Epidermal melanocyte (primary cell): ENCODE measurements around the gene DHX36.

Source experiments
- DNase-seq: peaks from one replicate; pipeline ENCODE4 v3.0.0; 2011; ENCODE audit warnings: low spot score; ENCODE audit not compliant: insufficient read length

Gene DHX36, protein sequence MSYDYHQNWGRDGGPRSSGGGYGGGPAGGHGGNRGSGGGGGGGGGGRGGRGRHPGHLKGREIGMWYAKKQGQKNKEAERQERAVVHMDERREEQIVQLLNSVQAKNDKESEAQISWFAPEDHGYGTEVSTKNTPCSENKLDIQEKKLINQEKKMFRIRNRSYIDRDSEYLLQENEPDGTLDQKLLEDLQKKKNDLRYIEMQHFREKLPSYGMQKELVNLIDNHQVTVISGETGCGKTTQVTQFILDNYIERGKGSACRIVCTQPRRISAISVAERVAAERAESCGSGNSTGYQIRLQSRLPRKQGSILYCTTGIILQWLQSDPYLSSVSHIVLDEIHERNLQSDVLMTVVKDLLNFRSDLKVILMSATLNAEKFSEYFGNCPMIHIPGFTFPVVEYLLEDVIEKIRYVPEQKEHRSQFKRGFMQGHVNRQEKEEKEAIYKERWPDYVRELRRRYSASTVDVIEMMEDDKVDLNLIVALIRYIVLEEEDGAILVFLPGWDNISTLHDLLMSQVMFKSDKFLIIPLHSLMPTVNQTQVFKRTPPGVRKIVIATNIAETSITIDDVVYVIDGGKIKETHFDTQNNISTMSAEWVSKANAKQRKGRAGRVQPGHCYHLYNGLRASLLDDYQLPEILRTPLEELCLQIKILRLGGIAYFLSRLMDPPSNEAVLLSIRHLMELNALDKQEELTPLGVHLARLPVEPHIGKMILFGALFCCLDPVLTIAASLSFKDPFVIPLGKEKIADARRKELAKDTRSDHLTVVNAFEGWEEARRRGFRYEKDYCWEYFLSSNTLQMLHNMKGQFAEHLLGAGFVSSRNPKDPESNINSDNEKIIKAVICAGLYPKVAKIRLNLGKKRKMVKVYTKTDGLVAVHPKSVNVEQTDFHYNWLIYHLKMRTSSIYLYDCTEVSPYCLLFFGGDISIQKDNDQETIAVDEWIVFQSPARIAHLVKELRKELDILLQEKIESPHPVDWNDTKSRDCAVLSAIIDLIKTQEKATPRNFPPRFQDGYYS

GRCh38 chr3:154323891-154324738, at the start of gene DHX36:
TSS of gene DHX36 (minus strand) at chr3:154324487. CDS start at chr3:154324416, 71 bp downstream.
- DNase-seq, result peak; percentile 69

GRCh38 chr3:154367221-154367620, 42.9 kb upstream of the DHX36 start:
- no peak for DNase-seq

DNA sequence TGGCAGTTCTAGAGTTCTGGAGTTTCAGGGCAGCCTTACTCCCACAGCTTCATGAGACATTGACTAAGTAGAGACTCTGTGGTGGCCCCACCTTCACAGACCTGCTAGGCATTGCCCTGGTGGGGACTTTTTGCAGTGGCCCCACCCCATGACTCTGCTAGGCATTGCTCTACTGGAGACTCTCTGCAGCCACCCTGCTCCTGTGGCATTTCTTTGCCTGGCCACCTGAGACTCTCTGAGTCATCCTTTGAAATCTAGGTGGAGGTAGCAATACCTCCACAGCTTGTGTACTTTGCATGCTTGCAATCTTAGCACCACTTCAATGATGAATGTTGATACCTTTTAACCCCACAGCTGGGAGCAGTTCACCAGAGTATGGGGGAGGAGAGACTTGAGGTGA, 40.6 kb upstream of the DHX36 start:
- DNase-seq, result no peak

- DNase-seq, result no peak
Observed at GRCh38 chr3:154361099-154361498, 36.8 kb upstream of the DHX36 start.

DNA sequence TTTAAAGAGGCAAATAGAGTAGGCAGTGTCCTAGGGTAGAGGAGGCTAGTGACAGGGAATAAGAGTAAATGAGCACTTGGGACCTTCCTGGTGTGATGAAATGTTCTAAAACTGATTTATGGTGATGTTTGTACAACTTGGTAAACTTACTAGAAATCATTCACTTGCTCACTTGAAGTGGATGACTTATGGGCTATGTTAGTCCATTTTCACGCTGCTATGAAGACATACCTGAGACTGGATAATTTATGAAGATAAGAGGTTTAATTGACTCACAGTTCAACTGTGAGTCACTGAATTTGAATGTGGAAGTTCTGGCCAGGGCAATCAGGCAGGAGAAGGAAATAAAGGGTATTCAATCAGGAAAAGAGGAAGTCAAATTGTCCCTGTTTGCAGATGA, 31.7 kb upstream of the DHX36 start:
- DNase-seq, result no peak

DNA sequence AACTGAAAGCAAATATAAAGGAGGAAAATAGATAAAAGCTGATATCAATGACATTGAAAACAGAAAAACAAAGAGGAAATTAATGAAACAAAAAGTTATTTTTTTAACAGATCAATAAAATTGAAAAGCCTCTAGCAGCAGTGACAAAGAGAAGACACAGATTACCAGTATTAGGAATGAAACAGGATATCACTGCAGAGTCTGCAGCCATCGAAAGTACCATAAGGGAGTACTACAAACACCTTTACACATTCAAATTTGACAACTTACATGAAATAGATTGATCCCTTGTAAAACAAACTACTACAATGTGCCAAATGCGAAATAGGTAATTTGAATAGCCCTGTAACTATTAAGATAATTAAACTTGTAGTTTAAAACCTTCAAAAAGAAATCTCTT, 24.9 kb upstream of the DHX36 start:
- no peak for DNase-seq

- no peak for DNase-seq
Observed at GRCh38 chr3:154345422-154346122, 21.3 kb upstream of the DHX36 start.

GRCh38 chr3:154338570-154338969, 14.3 kb upstream of the DHX36 start:
- DNase-seq, result no peak

DNA sequence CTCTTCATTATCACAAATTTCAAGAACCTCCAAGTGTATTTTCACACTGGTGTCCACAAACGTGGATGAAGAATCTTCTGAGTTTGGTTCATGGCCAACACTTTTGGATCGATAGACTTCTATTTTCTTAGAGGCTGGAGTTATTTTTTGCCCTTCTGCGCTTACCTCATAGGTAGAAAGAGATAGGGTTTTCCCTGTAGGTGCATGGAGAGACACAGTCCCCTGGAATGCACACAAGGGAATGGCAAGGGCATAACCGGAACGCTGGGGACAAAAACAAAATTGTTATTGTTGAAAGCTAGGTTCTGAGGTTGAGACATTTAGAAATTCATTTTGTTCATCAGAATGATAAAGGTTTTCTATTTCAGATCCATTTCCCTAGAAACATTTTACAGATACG, 13.7 kb upstream of the DHX36 start:
- DNase-seq, result no peak

- DNase-seq, result no peak
Observed at GRCh38 chr3:154334973-154335420, 10.7 kb upstream of the DHX36 start.

DNA sequence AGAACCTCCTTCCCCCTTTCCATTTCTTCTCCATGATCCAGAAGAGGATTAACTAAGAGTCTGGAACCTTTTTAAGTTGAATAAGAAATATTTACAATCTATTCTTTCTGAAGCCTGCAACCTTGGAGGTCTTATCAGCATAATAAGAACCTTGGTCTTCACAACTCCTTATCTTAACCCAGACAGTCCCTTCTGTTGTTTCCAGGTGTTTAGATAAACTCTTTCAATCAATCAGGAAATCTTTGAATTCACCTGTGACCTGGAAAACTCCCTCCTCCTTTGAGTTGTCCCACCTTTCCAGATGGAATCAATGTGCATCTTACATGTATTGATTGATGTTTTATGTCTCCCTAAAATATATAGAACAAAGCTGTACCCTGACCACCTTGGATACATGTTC, 3.6 kb upstream of the DHX36 start:
- DNase-seq, result no peak

DNA sequence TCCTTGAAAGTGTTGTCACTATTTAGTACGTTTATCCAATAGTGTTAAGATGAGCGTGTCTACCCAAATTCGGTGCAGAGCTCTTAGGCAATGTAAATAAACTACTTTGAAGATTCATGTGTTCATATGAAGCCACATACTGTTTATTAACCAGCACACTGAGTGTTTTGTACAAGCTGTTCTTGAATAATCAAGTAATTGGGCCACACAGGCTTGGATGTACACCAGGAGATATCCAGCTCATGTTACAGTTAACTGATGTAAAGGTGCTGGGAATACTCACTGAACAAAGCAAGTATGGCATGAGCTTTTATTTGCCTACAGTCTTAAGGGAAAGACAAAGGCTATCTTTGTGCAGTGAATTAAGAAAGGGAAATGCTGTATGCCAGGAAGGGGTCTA, 632 bp upstream of the DHX36 start:
- DNase-seq, result peak; percentile 14

DNA sequence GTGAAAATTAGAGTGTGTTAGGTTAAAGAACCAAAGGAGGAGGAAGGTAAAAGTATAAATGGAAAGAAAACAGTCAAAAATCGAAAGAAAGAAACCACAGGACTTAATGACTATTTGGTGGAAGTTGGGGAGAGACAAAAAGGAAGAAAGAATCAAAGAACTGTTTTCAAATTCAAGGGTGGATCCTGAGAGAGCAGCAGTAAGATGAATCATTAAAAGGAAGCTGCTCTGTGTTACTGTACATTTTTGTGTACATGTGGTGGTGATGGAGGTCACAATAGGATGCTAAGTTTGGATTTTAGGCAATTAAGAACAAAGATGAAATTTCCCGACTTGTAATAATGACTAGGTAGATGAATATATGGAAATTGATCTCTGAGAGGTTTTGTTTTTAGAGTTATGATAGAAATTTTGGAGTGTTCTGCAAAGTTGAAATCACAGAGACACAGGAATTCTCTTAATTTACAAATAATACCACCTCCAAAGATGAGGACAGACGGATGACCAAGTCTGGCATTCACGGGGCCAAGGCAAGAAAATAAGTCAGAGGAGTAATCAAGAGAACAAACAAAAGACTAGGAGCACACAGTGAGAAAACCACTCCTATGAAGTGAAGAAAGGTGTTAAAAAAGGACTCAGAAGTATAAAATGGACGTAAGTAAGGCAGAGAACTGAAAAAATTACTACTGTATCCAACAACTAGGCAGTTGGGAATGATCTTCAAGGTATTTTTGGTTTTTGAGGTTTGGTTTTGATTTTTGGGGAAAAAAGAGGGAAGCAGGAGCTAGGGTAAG, 7.1 kb downstream of the DHX36 start:
- DNase-seq, result no peak

DNA sequence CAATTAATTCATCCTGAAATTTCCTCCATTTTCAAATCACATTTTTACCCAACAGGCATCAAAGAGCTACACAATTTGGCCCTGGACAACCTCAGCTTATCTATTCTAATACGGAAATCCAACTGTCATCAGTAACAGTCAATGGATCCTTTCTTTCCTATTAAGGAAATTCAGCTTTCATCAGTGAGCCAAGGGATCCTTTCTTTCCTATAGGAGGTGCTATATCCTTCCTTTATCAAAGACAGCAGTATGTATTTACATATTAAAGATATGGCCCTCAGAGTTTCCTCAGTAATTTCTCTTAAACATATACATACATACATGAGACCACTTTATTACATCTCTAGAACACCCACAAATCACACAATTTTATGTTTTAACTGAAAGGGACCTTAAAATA, 10.1 kb downstream of the DHX36 start:
- no peak for DNase-seq

DNA sequence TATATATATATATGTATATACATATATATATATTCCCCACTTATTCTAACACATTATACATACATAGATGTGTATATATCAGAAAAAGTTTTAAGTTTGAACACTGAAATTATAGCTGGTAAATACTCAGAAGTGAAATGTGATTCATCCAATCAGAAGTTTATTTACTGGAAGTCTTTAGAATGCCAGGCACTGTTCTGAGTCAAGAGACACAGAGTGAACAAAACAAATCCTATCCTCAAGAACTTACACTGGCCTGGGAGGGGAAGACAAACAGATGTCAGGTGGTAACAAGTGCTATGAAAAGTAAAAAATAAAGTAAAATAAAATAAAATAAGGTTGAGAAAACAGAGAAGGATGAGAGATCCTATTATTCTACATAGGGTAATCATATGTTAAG, 13.4 kb downstream of the DHX36 start:
- DNase-seq, result no peak

GRCh38 chr3:154307363-154307762, 16.9 kb downstream of the DHX36 start:
- DNase-seq, result no peak

- no peak for DNase-seq
Observed at GRCh38 chr3:154304936-154305335, 19.4 kb downstream of the DHX36 start.

DNA sequence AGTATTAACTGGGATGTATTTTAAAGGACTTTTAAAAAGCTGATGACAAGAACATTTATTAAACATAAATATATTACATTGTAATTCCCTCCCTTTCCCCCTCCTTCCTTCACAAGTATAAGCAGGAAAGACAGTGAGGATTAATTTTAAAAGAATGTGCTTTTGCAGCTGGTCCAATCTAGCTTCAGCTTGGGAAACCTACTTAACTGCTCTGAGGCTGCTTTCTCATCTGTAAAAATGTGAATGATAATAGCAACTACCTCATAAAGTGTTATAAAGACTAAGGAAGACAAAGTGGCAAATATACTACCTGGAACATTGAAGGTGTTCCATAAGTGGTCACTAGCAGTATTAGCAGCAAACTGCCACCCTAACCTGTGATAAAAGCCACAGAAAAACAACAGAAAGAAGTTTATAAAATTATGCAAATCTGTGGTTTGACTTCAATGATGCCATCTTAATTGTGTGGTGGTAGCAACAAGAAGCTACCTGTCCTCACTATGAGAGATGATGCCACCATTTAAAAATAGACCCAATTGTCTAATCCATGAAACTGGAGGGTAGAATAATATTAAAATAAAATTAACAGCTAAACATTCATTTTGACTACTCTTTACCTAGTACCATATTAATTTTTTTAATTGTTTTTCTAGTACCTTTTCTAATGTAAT, 20.0 kb downstream of the DHX36 start:
- no peak for DNase-seq

DNA sequence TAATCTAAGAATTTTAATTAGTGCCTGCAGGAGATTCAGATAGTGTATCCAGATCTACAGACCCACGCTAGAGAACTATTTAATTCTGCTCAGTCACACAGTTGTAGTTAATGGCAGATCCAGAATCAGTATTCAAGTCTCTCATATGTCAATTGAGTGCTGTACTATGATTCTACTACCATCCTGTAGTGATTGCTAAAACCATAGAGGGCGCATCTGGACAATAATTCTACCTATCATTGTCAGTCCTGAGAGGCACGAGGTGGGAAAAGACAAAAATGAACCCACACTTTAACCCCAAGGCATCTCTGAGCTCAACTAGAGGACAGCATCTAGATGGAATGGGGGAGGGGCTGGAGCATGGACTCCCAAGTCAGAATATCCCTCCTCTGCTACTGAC, 22.7 kb downstream of the DHX36 start:
- no peak for DNase-seq
